ENCODE results near the gene RBFOX1. TPM values are rescaled to one million over a fixed set of nuclear protein-coding genes. Genes with fewer than 3 reads are reported as not detected.

Gene RBFOX1
- total and polyA plus RNA-seq, 2 donors (not counting 1 experiment from before 2014, with no cell fraction given): not detected

DNA sequence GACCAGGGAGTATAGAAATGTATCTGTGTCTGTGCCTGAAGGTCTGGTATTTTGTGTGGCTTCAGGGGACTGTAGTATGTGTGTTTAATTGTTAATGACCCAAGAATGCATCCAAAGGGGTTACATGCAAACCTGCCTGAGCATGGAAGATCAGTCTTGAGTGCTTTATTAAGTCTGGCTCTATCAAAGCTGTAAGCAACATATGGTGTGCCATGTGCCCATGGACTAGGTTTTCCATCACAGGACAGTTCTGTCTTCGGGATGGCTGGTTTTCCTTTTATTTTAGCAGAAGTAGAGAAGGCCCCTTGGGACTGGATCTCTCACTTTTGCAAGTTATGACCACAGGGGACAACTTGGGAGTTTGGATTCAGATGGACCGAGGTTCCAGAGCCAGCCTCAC lies 18.2 kb downstream of the RBFOX1 start:
- Histone ChIP-seq H3K4me2 (replicated peaks; ENCODE audit: low read depth, low read length, poor library complexity, severe bottlenecking) (no peak overlapping the region), H3K4me3 (ENCODE audit: control extremely low read depth in 1 of 5, extremely low read depth in 1 of 5, insufficient read depth in 1 of 5, low read depth in 2 of 5, low read length in 4 of 5) (no peak overlapping the region), H3K79me2 (ENCODE audit: control insufficient read depth, insufficient read depth, low read length) (no peaks in the 10 kb centered on the region), H3K36me3 (replicated peaks in 1 of 2; ENCODE audit: control extremely low read depth in 1 of 2, control insufficient read depth in 1 of 2, extremely low read depth in 1 of 2, insufficient read depth in 2 of 2, low read length in 1 of 2) (no peaks in the 10 kb centered on the region), H3K27me3 (replicated peaks in 1 of 4; ENCODE audit: control extremely low read depth in 1 of 4, control insufficient read depth in 3 of 4, insufficient read depth in 4 of 4, low read length in 3 of 4) (no peaks in the 10 kb centered on the region), H3K27ac (ENCODE audit: low read length in 2 of 2) (no peak overlapping the region), H2AFZ (ENCODE audit: insufficient read depth, low read depth, low read length, poor library complexity, severe bottlenecking) (no peak overlapping the region), H3K9me3 (ENCODE audit: control extremely low read depth in 1 of 3, control insufficient read depth in 2 of 3, insufficient read depth in 1 of 3, low read length in 2 of 3) (peaks cover 0 to 3% (median 0%) of the 10 kb centered on the region in 3 donors), H4K20me1 (ENCODE audit: control insufficient read depth, insufficient read depth, low read length, poor library complexity, severe bottlenecking) (no peaks in the 10 kb centered on the region), H3K4me1 (ENCODE audit: control insufficient read depth in 2 of 2, insufficient read depth in 2 of 2, low read length in 2 of 2) (no peaks in the 10 kb centered on the region), H3K9ac (ENCODE audit: low read length) (no peak overlapping the region)
- intact Hi-C loops (cut with micrococcal nuclease): no loop called here
- POLR2A ChIA-PET: no interaction called here
- Mint-ChIP-seq H3K4me3 (no peak overlapping the region), H3K9me3 (ENCODE audit: insufficient read depth) (peaks cover 6% of the 10 kb centered on the region), H3K27me3 (no peaks in the 10 kb centered on the region), H3K4me1 (no peaks in the 10 kb centered on the region), H3K27ac (no peak overlapping the region)
- no peak for ATAC-seq (ENCODE audit: low read depth)
- TF ChIP-seq, protein P1, sequence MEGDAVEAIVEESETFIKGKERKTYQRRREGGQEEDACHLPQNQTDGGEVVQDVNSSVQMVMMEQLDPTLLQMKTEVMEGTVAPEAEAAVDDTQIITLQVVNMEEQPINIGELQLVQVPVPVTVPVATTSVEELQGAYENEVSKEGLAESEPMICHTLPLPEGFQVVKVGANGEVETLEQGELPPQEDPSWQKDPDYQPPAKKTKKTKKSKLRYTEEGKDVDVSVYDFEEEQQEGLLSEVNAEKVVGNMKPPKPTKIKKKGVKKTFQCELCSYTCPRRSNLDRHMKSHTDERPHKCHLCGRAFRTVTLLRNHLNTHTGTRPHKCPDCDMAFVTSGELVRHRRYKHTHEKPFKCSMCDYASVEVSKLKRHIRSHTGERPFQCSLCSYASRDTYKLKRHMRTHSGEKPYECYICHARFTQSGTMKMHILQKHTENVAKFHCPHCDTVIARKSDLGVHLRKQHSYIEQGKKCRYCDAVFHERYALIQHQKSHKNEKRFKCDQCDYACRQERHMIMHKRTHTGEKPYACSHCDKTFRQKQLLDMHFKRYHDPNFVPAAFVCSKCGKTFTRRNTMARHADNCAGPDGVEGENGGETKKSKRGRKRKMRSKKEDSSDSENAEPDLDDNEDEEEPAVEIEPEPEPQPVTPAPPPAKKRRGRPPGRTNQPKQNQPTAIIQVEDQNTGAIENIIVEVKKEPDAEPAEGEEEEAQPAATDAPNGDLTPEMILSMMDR (IDR thresholded peaks at IDR 0.05): no peak
- no peak for TF ChIP-seq EZH2 (IDR thresholded peaks at IDR 0.05; ENCODE audit: borderline replicate concordance, insufficient read depth, low read depth, low read length, poor library complexity, severe bottlenecking)
- 63% methylated on average over 2 of the region's 2 CpGs for WGBS (ENCODE audit: insufficient coverage)
- CTCF ChIA-PET: no interaction called here
- no peak for DNase-seq

DNA sequence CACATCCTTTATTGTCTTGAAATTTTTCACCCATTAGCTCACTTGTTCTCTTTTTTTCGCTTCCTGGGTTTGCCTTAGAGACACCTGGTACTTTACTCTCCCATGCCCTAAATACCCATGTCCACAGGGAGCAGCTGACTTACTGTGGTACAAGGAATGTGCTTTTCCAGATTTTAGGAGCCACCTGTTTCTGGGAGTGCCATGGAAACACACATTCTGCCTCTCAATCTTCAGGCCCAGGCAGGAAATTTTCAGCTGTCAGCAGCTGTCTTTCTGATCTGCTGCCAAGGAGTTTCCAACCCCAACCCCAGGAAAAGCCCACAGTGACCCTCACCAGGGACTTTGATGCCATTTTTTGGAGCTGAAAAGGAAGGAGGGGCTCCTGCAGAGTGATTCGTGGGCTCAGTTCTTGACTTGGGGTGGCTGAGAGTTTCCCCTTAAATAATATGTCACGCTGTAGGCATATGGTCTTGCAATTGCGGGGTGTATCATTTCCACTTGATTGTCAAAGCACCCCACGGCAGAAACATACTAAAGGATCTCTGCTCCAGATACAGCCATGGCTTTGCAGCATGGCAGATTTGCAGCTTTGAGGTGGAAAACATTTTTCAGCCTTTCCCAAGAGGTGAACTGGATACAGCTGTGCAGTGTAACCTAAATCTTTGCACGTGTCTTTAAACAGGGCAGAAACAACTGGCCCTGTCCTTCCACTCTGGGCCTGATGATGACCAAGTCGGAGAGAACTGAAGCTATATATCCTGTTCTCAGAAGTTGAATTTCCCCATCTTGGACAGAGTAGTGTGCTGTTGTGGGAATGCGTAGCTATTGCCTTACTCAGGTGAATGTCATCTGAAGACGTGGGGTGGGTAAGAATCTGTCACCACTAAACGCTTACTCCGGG lies 19.2 kb downstream of the RBFOX1 start:
- H3K4me2 ChIP-seq (replicated peaks; ENCODE audit: low read depth, low read length, poor library complexity, severe bottlenecking): no peak overlapping the region
- H3K9me3 ChIP-seq (ENCODE audit: control extremely low read depth in 1 of 3, control insufficient read depth in 2 of 3, insufficient read depth in 1 of 3, low read length in 2 of 3): peaks cover 0 to 3% (median 0%) of the 10 kb centered on the region in 3 donors
- intact Hi-C loops (cut with micrococcal nuclease): no loop called here
- H3K9ac ChIP-seq (ENCODE audit: low read length): no peak overlapping the region
- H3K27ac ChIP-seq (ENCODE audit: low read length in 2 of 2): no peak overlapping the region
- peaks cover 6% of the 10 kb centered on the region for H3K9me3 Mint-ChIP-seq (ENCODE audit: insufficient read depth)
- H3K27me3 Mint-ChIP-seq: no peaks in the 10 kb centered on the region
- ATAC-seq (ENCODE audit: low read depth) (no peak), DNase-seq (no peak)
- H3K27me3 ChIP-seq (replicated peaks in 1 of 4; ENCODE audit: control extremely low read depth in 1 of 4, control insufficient read depth in 3 of 4, insufficient read depth in 4 of 4, low read length in 3 of 4): no peaks in the 10 kb centered on the region
- ChIA-PET CTCF (no interaction called here), POLR2A (no interaction called here)
- no peaks in the 10 kb centered on the region for H4K20me1 ChIP-seq (ENCODE audit: control insufficient read depth, insufficient read depth, low read length, poor library complexity, severe bottlenecking)
- no peaks in the 10 kb centered on the region for H3K79me2 ChIP-seq (ENCODE audit: control insufficient read depth, insufficient read depth, low read length)
- no peaks in the 10 kb centered on the region for H3K36me3 ChIP-seq (replicated peaks in 1 of 2; ENCODE audit: control extremely low read depth in 1 of 2, control insufficient read depth in 1 of 2, extremely low read depth in 1 of 2, insufficient read depth in 2 of 2, low read length in 1 of 2)
- no peak overlapping the region for H3K4me3 Mint-ChIP-seq
- H3K4me1 ChIP-seq (ENCODE audit: control insufficient read depth in 2 of 2, insufficient read depth in 2 of 2, low read length in 2 of 2): no peaks in the 10 kb centered on the region
- no peak for TF ChIP-seq EZH2 (IDR thresholded peaks at IDR 0.05; ENCODE audit: borderline replicate concordance, insufficient read depth, low read depth, low read length, poor library complexity, severe bottlenecking)
- TF ChIP-seq, protein P1 (IDR thresholded peaks at IDR 0.05): no peak
- 95% methylated on average over 9 of the region's 11 CpGs for WGBS (ENCODE audit: insufficient coverage)
- H3K4me1 Mint-ChIP-seq: no peaks in the 10 kb centered on the region
- no peak overlapping the region for H2AFZ ChIP-seq (ENCODE audit: insufficient read depth, low read depth, low read length, poor library complexity, severe bottlenecking)
- no peak overlapping the region for H3K4me3 ChIP-seq (ENCODE audit: control extremely low read depth in 1 of 5, extremely low read depth in 1 of 5, insufficient read depth in 1 of 5, low read depth in 2 of 5, low read length in 4 of 5)
- no peak overlapping the region for H3K27ac Mint-ChIP-seq
